GM18498 (cell line): ENCODE results near the gene ADAMTSL2.

ENCODE experiments used
- ATAC-seq: cut with Tn5 transposase; IDR thresholded peaks from one replicate; pipeline ENCODE4 v1.9.1; 2021; ENCODE audit warnings: mild to moderate bottlenecking, moderate library complexity; ENCODE audit not compliant: unreplicated experiment

ADAMTSL2 gene

DNA sequence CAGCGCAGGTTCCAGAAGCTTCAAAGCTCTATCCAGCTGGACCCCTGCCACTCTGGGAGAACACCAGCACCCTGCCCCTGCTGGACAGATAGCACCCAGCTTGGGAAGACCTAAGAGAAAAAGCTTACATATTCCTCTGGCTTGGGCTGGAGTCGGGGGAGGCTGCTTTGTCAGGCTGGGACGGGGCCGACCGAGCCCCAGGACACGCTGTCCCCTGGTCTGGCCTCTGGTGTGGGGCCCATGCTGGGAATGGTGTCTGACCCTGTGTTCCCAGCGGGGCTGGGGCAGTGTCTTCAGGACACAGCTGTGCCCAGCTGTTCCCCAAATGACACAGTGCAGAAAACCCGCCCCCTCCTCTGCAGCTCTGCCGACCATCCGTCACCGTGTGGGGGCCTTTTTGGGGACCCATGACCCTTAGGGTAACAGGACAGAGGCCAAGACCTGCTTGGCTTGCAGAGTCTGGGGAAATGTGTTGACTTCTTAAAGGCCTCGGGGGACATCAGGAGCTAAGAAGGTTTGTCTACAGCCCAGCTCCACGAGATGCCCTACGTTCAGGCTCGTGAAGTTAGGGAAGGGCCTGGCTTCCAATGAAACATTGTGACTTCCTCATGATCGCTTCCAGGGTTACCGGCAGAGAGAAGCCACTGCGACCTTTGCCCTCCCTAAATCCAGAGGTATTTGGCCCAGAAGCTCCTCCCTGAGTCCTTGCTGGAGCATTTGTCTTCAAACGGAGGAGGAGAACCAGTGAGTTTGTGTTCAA is 35.2 kb upstream of the ADAMTSL2 start:
- no peak for ATAC-seq

DNA sequence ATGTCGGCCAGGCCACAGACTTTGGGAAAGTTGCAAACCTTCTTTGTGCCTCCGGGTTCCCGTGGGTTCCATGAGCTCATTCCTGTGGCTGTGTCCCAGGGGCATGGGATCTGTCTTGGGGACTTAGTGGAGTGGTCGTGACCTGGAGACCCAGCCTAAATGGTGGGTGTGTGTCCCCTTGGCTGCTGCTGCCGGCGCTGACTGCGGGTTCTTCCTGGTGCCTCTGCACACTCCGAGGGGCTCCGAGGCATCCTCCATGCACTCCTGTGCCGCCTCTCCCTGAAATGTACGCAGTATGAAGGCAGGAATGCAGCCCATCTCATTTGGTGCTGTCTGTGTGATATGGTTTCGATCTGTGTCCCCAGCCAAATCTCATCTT is 34.6 kb upstream of the ADAMTSL2 start:
- no peak for ATAC-seq

DNA sequence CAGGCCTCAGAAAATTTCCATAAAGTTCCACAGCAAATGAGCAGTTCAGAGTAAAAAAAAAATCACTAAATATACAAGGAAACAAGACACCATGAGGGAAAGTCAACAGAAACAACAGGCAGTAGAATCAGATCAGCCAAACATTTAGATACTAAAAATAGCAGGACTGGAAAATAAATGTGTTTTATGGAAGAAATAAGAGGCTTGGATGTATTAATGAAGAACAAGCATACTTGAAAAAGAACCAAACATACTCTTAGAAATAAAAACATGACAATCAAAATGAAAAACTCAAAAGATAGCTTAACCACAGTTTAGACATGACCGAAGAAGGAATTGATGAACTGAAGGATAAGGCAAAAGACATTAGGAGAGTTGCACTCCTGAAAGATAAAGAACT is 32.4 kb upstream of the ADAMTSL2 start:
- ATAC-seq, result no peak

DNA sequence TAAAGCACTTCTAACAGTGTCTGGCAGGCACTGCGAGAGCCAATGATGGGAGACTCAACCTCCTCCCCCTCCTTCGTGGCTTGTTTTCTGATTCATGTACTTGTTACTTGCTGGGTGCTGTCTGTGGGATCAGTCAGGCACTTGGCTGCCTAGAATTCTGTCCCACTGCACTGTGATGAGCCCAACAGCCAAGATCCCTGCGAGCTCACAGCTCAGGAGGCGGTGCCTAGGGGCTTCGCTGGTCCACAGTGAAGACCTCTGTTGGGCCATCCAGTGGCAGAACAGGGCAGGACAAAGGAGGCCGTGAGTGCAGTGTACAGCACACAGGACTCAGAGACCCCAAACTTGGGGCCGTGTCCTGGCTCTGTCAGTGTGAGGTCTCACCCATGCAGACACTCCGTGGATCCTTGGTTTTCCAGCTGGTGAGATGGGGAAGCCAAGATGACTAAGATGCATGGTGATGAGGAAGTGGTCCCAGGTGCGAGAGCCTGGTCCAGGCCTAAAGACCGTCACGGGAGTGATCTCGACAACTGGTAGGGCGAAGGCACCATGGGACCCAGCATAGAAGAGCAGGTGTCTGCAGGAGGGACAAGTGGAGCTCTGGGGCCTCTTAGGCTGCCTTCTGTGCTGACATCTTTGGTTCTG is 29.2 kb upstream of the ADAMTSL2 start:
- no peak for ATAC-seq

DNA sequence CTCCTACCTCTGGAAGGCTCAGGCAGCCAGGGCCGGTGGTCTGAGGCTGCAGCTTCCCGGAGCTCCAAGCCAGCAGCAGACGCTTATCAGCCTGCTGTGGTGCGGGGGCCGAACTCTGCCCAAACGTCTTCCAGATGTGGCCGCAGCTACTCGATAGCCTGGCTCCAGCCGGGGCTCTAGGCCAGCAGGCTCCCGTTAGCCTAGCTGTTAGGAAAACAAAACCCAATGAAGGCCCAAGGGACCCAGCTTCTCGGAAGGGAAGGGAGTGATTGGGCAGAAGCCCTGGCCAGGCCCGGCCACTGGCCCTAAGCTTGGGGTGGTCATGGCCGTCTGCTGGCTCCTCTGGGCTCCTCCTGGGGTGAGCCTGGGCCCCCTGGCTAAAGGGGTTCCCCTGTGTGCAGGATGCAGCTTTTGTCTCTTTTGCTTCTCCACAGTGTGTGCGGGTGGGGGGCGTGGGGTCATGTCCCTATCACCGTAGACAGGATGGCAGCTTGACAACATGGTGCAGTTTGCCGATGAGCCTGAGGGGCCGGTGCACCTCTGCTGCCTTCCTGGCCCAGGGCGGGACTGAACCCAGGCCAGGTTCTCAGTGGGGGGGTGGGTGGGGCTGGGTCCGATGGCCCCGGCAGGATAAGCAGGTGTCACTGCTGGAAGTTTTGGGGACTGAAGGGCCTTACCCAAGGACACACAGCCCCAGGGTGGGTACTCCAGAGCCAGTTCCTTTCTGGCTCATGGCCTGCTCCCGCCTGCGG is 28.4 kb upstream of the ADAMTSL2 start:
- ATAC-seq, result no peak

DNA sequence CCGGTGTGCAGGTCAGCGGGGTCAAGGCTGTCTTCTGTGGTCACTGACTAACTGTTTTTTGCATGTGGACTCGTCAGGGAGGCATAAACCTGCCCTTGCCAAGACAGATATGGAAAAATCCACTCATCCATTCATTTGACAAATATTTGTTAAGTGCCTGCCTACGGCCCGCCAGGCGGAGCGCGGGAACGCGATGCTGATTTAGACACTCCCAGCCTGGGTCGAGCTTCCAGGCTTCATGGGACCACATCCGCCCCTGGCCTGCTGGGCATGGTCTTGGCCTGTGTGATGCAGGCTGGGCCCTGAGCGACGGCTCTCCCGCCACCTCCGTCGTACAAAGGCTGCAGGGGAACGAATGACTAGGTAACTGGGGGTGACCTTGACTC is 27.9 kb upstream of the ADAMTSL2 start:
- ATAC-seq, result no peak

DNA sequence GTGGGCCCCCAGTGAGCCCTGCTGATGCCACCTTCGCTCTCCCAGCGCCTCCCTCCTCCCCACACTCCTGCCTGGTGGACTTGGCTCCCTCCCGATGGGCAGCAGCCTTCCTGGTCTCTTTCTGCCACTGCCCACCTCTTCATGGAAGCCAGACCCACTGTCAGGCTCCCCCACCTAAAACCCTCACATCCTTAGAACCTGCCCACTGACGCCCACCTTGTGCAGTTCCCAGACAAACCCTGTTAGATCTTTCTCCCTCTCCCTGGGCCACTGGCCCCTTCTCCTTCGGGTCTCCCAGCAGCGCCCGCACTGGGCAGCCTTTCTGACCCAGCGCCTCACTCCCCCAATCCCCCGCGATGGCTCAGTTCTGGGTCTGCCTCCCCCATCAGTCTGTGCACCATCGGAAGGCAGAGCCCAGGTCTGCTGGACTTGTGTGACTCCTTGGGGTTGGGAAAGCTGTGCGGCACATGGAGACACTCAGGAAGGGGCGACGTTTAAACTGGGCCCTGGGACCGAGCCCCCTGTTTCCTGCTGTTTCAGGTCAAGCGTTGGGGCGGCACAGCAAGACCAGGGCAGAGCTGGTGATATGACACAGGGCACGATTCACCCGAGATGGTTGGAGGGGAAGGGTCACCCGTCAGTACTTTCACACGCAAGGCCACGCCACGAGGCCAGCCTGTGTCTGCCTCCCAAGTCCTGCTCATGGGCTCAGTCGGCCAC is 27.1 kb upstream of the ADAMTSL2 start:
- no peak for ATAC-seq

DNA sequence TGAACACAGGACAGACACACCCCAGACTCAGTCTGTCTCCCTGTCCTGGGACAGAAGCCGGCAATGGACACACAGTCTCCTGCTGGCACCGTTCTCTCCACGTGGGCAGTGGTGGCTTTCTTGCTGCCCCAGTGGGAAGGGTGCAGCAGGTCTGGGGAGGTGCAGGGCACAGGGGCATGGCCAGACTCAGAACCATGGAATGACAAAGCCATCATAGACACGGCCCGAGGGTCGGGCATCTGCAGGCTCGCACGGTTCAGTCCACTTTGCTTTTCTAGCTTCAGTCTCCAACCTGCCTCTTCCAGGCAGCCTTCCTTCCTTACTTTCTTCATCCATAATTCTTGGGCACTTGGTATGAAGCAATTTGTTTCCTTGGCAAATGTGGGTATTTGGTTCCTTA is 26.5 kb upstream of the ADAMTSL2 start:
- no peak for ATAC-seq

DNA sequence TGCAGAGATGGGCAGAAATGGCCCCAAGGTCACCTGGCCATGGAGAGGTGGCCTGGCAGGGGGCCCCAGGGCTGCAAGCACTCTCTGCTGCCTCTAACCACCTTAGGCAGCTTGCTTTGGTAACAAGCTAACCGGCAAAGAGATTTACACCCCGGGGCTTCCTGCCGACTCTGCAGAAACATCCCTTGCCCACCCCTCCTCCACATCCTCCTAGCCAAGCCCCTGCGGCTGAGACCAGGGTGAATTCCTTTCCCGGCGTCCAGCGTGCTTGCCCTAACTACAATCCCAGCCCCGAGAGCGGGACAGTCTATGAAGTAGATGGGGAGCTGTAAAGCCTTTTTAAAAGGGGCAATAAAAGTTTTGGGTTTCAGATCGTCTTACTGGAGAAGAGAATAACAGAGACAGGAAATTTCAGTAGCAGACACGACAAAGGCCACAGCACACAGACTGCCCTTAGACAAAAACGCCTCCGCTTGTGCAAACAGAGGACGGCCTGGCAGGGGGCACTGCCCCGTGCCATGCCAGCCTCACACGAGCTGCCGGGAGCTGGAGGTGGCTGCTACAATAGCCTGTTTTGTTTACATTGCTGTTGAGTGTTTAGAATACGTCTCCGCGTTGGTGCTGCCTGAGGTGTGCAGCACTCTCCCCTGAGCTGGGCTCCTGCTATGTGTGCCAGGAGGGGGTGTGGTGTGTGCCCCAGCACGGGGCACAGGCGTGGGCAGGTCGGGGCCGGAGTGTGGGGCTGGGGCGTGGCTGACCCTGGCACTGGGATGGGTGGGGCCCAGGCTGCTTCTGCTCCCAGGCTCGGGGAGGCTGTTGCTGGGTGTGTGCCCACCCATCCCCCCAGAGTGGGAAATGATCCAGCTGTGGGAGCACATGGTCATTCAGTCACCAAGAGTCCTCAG is 25.1 kb upstream of the ADAMTSL2 start:
- no peak for ATAC-seq

DNA sequence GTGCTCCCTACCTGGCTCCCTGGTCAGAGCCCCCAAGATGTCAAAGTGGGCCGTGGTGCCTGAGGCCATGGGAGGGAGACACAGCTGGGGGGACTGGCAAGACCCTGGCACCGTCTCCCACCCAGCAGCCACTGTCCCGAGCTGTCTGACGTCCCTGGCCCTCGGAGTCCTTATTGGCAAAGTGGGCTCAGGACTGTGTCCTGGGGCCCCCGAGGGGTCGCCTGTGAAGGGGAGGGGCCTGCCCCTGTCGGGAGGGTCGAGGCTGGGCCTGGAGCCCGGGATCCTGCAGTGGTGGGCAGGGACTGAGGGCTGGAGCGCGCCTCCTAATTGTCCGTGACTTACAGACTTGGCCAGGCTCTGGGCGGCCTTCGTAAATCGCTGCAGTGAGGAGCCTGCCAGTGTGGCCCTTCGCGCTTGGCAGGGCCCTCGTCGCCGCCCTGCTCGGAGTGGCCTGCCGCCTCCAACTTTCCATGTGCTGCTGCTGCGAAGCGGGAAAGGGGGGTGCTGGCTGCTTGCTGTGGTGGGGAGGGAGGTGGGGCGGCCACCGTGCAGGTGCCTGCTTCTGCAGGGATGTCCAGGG is 23.5 kb upstream of the ADAMTSL2 start:
- no peak for ATAC-seq

DNA sequence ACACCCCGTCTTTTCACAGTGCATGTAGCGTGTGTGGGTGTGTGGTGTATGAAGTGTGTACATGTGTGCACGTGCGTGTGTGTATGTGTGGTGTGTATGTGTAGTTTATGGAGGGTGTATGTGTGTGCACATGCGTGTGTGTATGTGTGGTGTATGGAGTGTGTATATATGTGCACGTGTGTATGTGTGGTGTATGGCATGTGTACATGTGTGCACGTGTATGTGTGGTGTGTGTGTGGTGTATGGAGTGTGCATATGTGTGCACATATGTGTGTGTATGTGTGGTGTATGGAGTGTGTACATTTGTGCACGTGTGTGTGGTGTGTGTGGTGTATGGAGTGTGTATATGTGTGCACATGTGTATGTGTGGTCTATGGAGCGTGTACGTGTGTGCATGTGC is 22.9 kb upstream of the ADAMTSL2 start:
- ATAC-seq, result no peak

DNA sequence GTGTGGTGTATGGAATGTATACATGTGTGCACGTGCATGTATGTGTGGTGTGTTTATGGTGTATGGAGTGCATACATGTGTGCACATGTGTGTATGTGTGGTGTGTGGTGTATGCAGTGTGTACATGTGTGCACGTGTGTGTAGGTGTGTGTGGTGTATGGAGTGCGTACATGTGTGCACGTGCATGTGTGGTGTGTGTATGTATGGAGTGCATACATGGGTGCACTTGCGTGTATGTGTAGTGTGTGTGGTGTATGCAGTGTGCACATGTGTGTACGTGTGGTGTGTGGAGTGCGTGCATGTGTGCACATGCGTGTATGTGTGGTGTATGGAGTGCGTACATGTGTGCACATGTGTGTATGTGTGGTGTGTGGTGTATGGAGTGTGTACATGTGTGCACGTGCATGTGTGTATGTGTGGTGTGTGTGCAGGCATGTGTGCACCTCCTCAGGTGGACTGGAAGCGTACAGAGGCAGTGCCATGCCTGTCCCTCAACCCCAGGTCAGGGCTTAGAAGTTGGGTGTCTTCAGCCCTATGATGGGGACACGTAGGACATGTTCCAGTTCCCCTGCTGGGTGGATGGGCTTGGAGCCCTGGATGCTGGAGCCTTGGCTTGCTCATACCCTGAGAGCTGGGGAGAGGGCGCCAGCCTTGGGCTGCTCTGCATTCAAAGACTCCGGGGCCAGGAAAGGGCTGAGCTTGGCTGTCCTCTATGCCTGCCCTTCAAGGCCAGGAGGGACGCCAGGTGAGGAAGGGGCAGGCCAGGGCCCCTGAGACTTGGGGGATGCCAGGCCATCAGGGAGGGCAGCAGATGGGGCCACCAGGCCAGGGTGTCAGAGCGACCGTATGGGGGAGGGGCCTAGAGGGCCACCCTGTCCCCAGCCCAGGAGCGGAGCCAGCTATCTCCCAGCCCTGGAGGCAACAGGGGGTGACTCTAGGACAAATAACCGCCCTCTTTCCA is 22.0 kb upstream of the ADAMTSL2 start:
- no peak for ATAC-seq

DNA sequence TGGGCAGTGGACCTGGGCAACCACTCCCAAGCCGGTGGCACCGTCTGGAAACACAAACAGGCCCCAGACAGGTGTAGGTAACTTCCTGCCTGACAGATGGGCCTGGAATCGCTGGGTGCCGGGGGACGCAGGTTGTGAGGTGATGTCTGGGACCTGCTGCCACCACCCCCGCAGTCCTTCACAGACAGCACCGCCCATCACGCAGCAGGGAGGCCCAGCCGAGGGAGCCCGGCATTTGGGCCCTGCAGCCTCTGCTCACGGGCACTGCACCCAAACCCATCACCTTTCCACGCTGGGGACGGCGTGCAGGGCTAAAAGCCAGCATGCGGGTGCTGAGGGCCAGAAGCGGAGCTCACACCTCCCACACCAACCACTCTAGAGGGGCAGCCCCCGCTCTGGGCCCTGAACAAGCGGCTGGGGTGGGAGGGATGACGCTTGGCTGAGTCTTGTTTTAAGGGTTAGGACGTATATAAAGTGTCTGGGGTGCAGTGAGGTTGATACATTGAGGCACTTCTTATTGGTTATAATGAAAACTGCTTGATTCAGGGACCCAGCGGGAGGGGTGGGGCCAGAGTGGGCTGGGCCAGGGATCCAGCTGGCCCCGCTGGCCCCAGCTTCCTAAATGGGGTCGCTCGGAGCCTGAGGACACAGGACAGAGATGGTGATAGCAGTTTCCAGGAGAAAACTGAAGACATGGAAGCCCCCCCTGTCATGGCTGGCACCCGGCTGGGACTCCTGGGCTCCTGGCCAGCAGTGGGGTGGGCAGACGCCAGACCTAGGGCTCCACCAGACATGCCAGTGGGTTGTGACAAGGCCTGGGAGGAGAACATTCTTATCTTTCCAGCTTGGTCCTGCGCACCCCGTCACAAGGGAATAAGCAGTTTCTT is 21.0 kb upstream of the ADAMTSL2 start:
- ATAC-seq, result no peak

DNA sequence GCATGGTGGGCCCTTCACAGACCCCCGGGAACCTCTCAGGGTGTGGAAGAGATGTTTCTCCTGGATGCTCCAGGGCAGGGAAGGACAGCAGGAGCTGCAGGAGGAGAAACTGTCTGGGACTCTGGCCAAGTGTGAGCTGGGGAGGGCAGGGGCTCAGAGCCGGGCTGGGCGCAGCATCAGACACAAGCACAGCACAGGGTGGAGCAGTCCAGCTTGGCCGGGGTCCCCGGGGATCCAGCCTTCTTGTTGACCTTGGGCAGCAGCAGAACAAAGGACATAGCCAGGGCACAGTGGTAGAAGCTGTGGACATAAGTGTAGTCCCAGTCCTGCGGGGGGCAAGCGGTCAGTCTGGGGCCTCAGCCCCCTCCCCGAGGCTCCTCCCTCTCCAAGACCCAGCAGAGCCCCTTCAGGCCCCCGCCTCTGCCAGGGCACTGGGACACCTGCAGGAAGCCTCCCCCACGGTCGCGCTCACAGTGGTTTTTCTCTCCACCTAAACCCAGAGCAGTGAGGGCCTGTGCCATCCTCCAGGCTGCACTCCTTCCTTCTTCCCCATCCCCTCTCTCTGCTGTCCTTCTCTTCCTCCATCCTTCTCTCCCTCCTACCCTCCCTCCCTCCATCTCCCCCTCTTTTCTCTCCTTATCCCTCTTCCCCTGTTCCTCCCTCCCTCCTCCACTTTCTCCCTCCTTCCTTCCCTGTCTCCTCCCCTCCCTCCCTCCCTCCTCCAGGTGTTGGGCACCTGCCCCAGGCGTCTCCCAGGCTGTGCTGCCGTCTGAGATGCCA is 19.9 kb upstream of the ADAMTSL2 start:
- ATAC-seq, result no peak

DNA sequence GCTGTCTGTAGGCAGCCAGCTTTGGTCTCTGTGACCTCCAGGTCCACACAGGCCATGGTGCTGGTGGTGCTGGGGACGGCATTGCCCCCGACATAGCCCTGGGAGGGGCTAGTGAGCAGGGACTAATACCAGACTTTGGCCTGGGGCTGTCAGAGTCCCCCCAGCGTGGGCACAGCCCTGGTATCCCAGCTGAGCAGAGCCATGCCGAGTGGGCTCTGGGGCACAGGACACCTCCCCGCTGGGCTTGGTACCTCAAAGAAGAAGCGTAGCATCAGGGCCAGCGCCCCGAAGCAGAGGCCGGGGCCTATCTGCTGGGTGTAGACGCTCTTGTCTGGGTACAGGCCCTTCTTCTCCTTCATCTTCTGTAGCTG is 19.3 kb upstream of the ADAMTSL2 start:
- no peak for ATAC-seq

DNA sequence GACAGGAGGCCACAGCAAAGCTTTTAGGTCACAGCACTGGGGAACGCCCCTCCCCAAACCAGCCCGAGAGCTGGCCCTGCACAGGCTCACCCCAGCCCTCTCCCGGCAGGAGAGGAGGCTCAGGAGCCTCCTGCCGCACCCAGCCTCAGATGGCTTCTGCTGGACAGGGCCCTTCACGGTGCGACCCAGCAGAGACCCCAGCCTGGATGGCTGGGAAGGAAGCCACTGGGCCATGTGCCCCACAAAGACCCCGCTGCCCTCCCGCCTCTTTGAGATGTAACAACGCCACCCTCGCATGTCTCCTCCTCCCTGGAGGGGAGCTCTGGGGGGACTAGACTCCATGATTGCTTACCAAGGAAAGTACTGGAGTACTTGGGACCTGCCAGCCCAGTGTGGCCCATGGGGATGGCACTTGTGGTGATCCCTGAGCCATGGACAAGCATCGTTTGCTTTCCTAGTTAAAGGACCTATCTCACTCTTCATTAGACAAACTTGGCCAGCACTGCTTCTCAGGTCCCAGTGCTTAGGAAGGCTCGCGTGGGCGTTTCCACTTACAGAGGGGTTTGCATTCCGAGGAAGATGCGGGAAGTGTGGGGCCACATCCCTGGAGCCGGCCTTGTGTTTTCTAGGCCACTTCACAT is 18.8 kb upstream of the ADAMTSL2 start:
- ATAC-seq, result no peak
